Esophagus muscularis mucosa (tissue), 4 donors: Measurements from ENCODE around the gene METRNL. TPM values are rescaled to one million over a fixed set of nuclear protein-coding genes. Genes with fewer than 3 reads are reported as not detected.
"Not testable (repeated sequence)": the region's sequence is repeated elsewhere in the genome, so short reads cannot be mapped to it uniquely, and the experiment has no call there.

Experiments used
- DNase-seq: peaks from one replicate; pipeline ENCODE4 v3.0.0-alpha.2; 2017; ENCODE audit errors: extremely low spot score
- H3K27ac ChIP-seq, 4 donors: fragments of 200-600 bp; sonication (generic); replicated peaks in 1 of 4; 1 replicate in 3 of 4; 2 replicates in 1 of 4; pipeline ENCODE4 v1.5.1; 2016 to 2019; ENCODE audit warnings: mild to moderate bottlenecking in 1 of 4
- H3K27me3 ChIP-seq, 4 donors: fragments of 200-600 bp; sonication (generic); one replicate each; pipeline versions ENCODE4 v1.5.1 to v1.6.0; 2016 to 2019
- H3K36me3 ChIP-seq, 4 donors: fragments of 200-600 bp; sonication (generic); one replicate each; pipeline ENCODE4 v1.5.1; 2016 to 2019
- H3K4me1 ChIP-seq, 4 donors: fragments of 200-600 bp; sonication (generic); one replicate each; pipeline ENCODE4 v1.5.1; 2016 to 2019
- H3K4me3 ChIP-seq, 4 donors: fragments of 200-600 bp; sonication (generic); 1 replicate in 2 of 4; 2 replicates in 2 of 4; pipeline ENCODE4 v1.5.1; 2016 to 2019; ENCODE audit warnings: mild to moderate bottlenecking in 4 of 4, moderate library complexity in 1 of 4
- H3K9me3 ChIP-seq, 4 donors: fragments of 200-600 bp; sonication (generic); 1 replicate in 3 of 4; 2 replicates in 1 of 4; pipeline ENCODE4 v1.5.1; 2016 to 2019
- EP300 ChIP-seq: sonication (generic); formaldehyde crosslinking; IDR thresholded peaks from one replicate; pipeline ENCODE4 v1.6.1; 2017; ENCODE audit warnings: antibody characterized with exemption
- POLR2A ChIP-seq: fragments of 450-650 bp; IDR thresholded peaks from one replicate; pipeline ENCODE4 v1.6.1; 2017; ENCODE audit warnings: antibody characterized with exemption, moderate library complexity, mild to moderate bottlenecking, low read depth
- POLR2AphosphoS5 ChIP-seq, 2 donors: sonication (generic); formaldehyde crosslinking; IDR thresholded peaks; one replicate each; pipeline ENCODE4 v1.6.1; 2017; ENCODE audit warnings: antibody characterized with exemption in 2 of 2
- WGBS: methylation state at CpG from one replicate; pipeline ENCODE4 v1.1.5; 2018; 5-methylcytosine and 5-hydroxymethylcytosine counted together
- intact Hi-C: fragments of 100-400 bp; cut with DNase I; formaldehyde crosslinking; loops from one replicate; pipeline ENCODE4 v1.15.1; 2023
- total RNA-seq, 4 donors: library from RNA; depleted of rRNA; stranded (reverse); fragments of >200 nt; gene quantifications; one replicate each; pipeline versions ENCODE4 v1.1.0 to v1.2.1, GENCODE V29; 2016
- TF ChIP-seq, protein P1 (sequence below), 3 experiments: fragments of 200-600 bp in 2 of 3; fragments of 450-650 bp in 1 of 3; sonication (generic) in 2 of 3; IDR thresholded peaks; one replicate each; pipeline ENCODE4 v1.5.1; 2017 to 2019; ENCODE audit warnings: antibody characterized with exemption in 3 of 3, mild to moderate bottlenecking in 2 of 3, moderate library complexity in 1 of 3

Gene METRNL
- total RNA-seq, 4 donors from 2014 or later = 36.5 to 124 (median 61.5) TPM

GRCh38 chr17:83129676-83130075 lies 50.3 kb downstream of the METRNL start:
- intact Hi-C loops = no loop called here
- TF ChIP-seq, protein P1, sequence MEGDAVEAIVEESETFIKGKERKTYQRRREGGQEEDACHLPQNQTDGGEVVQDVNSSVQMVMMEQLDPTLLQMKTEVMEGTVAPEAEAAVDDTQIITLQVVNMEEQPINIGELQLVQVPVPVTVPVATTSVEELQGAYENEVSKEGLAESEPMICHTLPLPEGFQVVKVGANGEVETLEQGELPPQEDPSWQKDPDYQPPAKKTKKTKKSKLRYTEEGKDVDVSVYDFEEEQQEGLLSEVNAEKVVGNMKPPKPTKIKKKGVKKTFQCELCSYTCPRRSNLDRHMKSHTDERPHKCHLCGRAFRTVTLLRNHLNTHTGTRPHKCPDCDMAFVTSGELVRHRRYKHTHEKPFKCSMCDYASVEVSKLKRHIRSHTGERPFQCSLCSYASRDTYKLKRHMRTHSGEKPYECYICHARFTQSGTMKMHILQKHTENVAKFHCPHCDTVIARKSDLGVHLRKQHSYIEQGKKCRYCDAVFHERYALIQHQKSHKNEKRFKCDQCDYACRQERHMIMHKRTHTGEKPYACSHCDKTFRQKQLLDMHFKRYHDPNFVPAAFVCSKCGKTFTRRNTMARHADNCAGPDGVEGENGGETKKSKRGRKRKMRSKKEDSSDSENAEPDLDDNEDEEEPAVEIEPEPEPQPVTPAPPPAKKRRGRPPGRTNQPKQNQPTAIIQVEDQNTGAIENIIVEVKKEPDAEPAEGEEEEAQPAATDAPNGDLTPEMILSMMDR (IDR thresholded peaks at IDR 0.05) = no peak
- TF ChIP-seq POLR2AphosphoS5 (IDR thresholded peaks at IDR 0.05) (no peak), EP300 (no peak), POLR2A (no peak)
- H3K9me3 ChIP-seq = no peaks in the 10 kb centered on the region
- H3K27ac ChIP-seq = no peak overlapping the region
- H3K36me3 ChIP-seq = no peaks in the 10 kb centered on the region
- 88% methylated on average over 11 of the region's 12 CpGs for WGBS
- DNase-seq = no peak
- no peak overlapping the region for H3K4me3 ChIP-seq
- peaks cover 0 to 19% (median 0%) of the 10 kb centered on the region in 4 donors for H3K27me3 ChIP-seq
- H3K4me1 ChIP-seq = peaks cover 0 to 3% (median 0%) of the 10 kb centered on the region in 4 donors

DNA sequence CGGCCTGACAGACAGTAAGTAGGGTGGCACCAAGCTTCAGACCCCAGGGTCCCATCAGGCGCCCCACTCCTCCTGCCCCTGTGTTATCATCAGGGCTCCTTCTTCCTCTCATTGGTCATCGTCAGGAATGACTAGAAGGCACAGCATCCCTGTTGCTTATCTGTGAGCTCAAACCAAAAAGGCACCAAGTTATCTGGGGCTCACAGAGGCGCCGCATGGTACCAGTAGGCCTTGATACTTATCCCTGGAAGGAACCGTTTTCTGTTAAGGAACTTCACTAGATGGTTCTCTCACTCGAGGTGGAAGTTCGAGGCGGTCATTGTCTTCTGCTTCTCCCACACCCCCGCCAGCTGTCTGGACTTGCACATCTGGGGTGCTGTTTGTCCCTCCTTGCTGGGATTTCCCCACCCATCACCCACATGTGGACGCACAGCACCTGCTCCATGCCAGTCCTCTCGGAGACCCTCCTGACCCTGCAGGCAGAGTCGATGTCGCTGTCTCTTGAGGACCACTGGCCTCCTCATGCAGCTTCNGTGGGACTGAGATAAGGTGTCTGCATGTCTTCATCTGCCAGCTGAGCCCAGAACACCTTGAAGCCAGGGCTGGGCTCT lies 52.1 kb downstream of the METRNL start:
- intact Hi-C loops = no loop called here
- H3K4me3 ChIP-seq = no peak overlapping the region
- no peak overlapping the region for H3K27ac ChIP-seq
- no peaks in the 10 kb centered on the region for H3K36me3 ChIP-seq
- no peaks in the 10 kb centered on the region for H3K9me3 ChIP-seq
- WGBS = 93% methylated on average over 12 of the region's 14 CpGs
- peaks cover 0 to 3% (median 0%) of the 10 kb centered on the region in 4 donors for H3K4me1 ChIP-seq
- no peak for DNase-seq
- H3K27me3 ChIP-seq = peaks cover 0 to 24% (median 0%) of the 10 kb centered on the region in 4 donors
- TF ChIP-seq POLR2AphosphoS5 (IDR thresholded peaks at IDR 0.05) (no peak), POLR2A (no peak), EP300 (no peak)
- TF ChIP-seq, protein P1 (IDR thresholded peaks at IDR 0.05) = no peak

GRCh38 chr17:83132251-83133081 lies 53.1 kb downstream of the METRNL start:
- no peak overlapping the region for H3K4me3 ChIP-seq
- intact Hi-C loops = no loop called here
- H3K27me3 ChIP-seq = peaks cover 0 to 26% (median 0%) of the 10 kb centered on the region in 4 donors
- WGBS = 93% methylated on average over 16 of the region's 21 CpGs
- TF ChIP-seq, protein P1 (IDR thresholded peaks at IDR 0.05) = no peak
- TF ChIP-seq POLR2AphosphoS5 (IDR thresholded peaks at IDR 0.05) (no peak), EP300 (no peak), POLR2A (no peak)
- no peak overlapping the region for H3K27ac ChIP-seq
- no peak for DNase-seq
- no peaks in the 10 kb centered on the region for H3K36me3 ChIP-seq
- H3K9me3 ChIP-seq = no peaks in the 10 kb centered on the region
- H3K4me1 ChIP-seq = peaks cover 0 to 3% (median 0%) of the 10 kb centered on the region in 4 donors

GRCh38 chr17:83133302-83134121 lies 54.1 kb downstream of the METRNL start:
- H3K9me3 ChIP-seq = no peaks in the 10 kb centered on the region
- H3K27me3 ChIP-seq = peaks cover 0 to 21% (median 0%) of the 10 kb centered on the region in 4 donors
- no peak for TF ChIP-seq POLR2AphosphoS5 (IDR thresholded peaks at IDR 0.05)
- H3K4me3 ChIP-seq = no peak overlapping the region
- intact Hi-C loops = no loop called here
- H3K27ac ChIP-seq = no peak overlapping the region
- no peaks in the 10 kb centered on the region for H3K36me3 ChIP-seq
- no peak for DNase-seq
- peaks cover 0 to 3% (median 0%) of the 10 kb centered on the region in 4 donors for H3K4me1 ChIP-seq
- 79% methylated on average over 15 of the region's 16 CpGs for WGBS

DNA sequence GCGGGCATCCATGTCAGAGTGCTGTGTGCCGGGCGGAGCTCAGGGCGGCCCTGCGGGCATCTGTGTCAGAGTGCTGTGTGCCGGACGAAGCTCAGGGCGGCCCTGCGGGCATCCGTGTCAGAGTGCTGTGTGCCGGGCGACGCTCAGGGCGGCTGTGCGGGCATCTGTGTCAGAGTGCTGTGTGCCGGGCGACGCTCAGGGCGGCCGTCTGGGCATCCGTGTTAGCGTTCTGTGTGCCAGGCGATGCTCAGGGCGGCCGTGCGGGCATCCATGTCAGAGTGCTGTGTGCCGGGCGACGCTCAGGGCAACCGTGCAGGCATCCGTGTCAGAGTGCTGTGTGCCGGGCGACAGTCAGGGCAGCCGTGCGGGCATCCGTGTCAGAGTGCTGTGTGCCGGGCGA lies 55.0 kb downstream of the METRNL start:
- DNase-seq, intact Hi-C loops, H3K4me3 ChIP-seq, H3K4me1 ChIP-seq, H3K36me3 ChIP-seq, H3K27ac ChIP-seq, H3K9me3 ChIP-seq: not testable (repeated sequence)
- 79% methylated on average over 20 of the region's 38 CpGs for WGBS
- H3K27me3 ChIP-seq = peaks cover 0 to 20% (median 0%) of the 10 kb centered on the region in 4 donors
